HepG2 (cell line): ENCODE measurements around the gene WWTR1. TPM values are rescaled to one million over a fixed set of nuclear protein-coding genes. Genes with fewer than 3 reads are reported as not detected.

Experiments used
- ATAC-seq: fragments of 200-7000 bp; cut with Tn5 transposase; 3 replicates; pipeline ENCODE4 v1.9.1; 2020; ENCODE audit warnings: mild to moderate bottlenecking, moderate library complexity
- BruUV-seq: library from RNA; stranded (reverse); fragments of 400-500 nt; replicated peaks from 2 replicates; lab custom pipeline; 2021; lab: Mats Ljungman, UMichigan
- CTCF ChIA-PET: fragments of 300-600 bp; formaldehyde crosslinking; extraction: SDS; loops from one replicate; lab custom pipeline; 2021; ENCODE audit warnings: low total read pairs, inconsistent platforms, low intra/inter-chr PET ratio; lab: Yijun Ruan, JAX
- POLR2A ChIA-PET: fragments of 350-600 bp; sonication (Branson Sonifier 250); formaldehyde crosslinking; loops from one replicate; lab custom pipeline; 2020; ENCODE audit warnings: antibody characterized with exemption, inconsistent platforms; lab: Yijun Ruan, JAX
- DNase-seq: peaks from one replicate; pipeline ENCODE4 v3.0.0-alpha.2; 2015; ENCODE audit warnings: low spot score
- FAIRE-seq: peaks from 3 replicates; lab custom pipeline; 2011; peaks lifted over from hg19 to GRCh38; lab: Jason Lieb, UNC
- H2AFZ ChIP-seq: one replicate; pipeline ENCODE4 v1.6.1; 2011; ENCODE audit warnings: low read length, inconsistent platforms
- H3K27ac ChIP-seq: fragments of 300-600 bp; 3 replicates; pipeline ENCODE4 v1.8.0; 2011; ENCODE audit warnings: mixed run types, mild to moderate bottlenecking, mixed read lengths, low read length, inconsistent platforms; ENCODE audit not compliant: insufficient read depth; ENCODE audit errors: extremely low read length
- H3K27me3 ChIP-seq, 2 experiments: fragments of 200-600 bp in 1 of 2; 2 replicates in 1 of 2; 3 replicates in 1 of 2; pipeline versions ENCODE4 v1.6.0 to v1.8.0; 2011; ENCODE audit warnings: low read length in 2 of 2, mild to moderate bottlenecking in 2 of 2, moderate library complexity in 2 of 2, inconsistent platforms in 1 of 2; ENCODE audit not compliant: insufficient read depth in 2 of 2, control insufficient read depth in 1 of 2
- H3K36me3 ChIP-seq, 2 experiments: fragments of 200-600 bp in 1 of 2; replicated peaks in 1 of 2; 2 replicates in 1 of 2; 3 replicates in 1 of 2; pipeline versions ENCODE4 v1.5.1 to v1.8.0; 2011; ENCODE audit warnings: low read length in 2 of 2, inconsistent platforms in 1 of 2; ENCODE audit not compliant: insufficient read depth in 2 of 2, control insufficient read depth in 1 of 2
- H3K4me1 ChIP-seq: 2 replicates; pipeline ENCODE4 v1.5.1; 2012; ENCODE audit warnings: low read length, inconsistent platforms; ENCODE audit not compliant: insufficient read depth
- H3K4me2 ChIP-seq: 2 replicates; pipeline ENCODE4 v1.6.0; 2011; ENCODE audit warnings: low read depth, low read length, inconsistent platforms
- H3K4me3 ChIP-seq, 3 experiments: fragments of 200-600 bp in 1 of 3; sonication (generic), shearing (Covaris generic) in 1 of 3; replicated peaks in 1 of 3; 2 replicates each; pipeline ENCODE4 v1.5.1; 2011 to 2016; ENCODE audit warnings: low read length in 3 of 3, inconsistent platforms in 2 of 3, low read depth in 2 of 3, mild to moderate bottlenecking in 2 of 3, control low read depth in 1 of 3, mixed read lengths in 1 of 3; ENCODE audit not compliant: insufficient read depth in 1 of 3
- H3K79me2 ChIP-seq: one replicate; pipeline ENCODE4 v1.6.1; 2011; ENCODE audit warnings: low read length, inconsistent platforms; ENCODE audit not compliant: insufficient read depth
- H3K9ac ChIP-seq: 2 replicates; pipeline ENCODE4 v1.6.0; 2011; ENCODE audit warnings: mild to moderate bottlenecking, low read depth, low read length, inconsistent platforms; ENCODE audit not compliant: insufficient read depth
- H3K9me3 ChIP-seq: 2 replicates; pipeline ENCODE4 v1.5.1; 2012; ENCODE audit warnings: mild to moderate bottlenecking, low read length
- H4K20me1 ChIP-seq: 2 replicates; pipeline ENCODE4 v1.6.0; 2011; ENCODE audit warnings: inconsistent platforms, mild to moderate bottlenecking, low read length, moderate library complexity; ENCODE audit not compliant: insufficient read depth
- ATF7 ChIP-seq, 2 experiments: fragments of 450-650 bp in 1 of 2; sonication (generic) in 1 of 2; formaldehyde crosslinking in 1 of 2; IDR thresholded peaks; 2 replicates each; pipeline versions ENCODE4 v1.4.0 to v1.6.1; 2016 to 2020; ENCODE audit warnings: antibody characterized with exemption in 1 of 2, mild to moderate bottlenecking in 1 of 2, missing genetic modification reagents in 1 of 2
- CBX1 ChIP-seq: IDR thresholded peaks from one replicate; pipeline ENCODE4 v1.6.1; 2016; ENCODE audit warnings: antibody characterized with exemption, low read depth
- GATA4 ChIP-seq: sonication (generic); IDR thresholded peaks from 2 replicates; pipeline ENCODE4 v1.6.1; 2016; ENCODE audit warnings: antibody characterized with exemption, low read depth, borderline replicate concordance
- HOXA5 ChIP-seq: sonication (generic); formaldehyde crosslinking; IDR thresholded peaks from 2 replicates; pipeline ENCODE4 v1.4.0; 2020; ENCODE audit warnings: missing genetic modification reagents
- MTA1 ChIP-seq: sonication (generic); formaldehyde crosslinking; IDR thresholded peaks from 2 replicates; pipeline ENCODE4 v1.4.0; 2020; ENCODE audit warnings: missing genetic modification reagents, mild to moderate bottlenecking, borderline replicate concordance
- RFX1 ChIP-seq: fragments of 450-650 bp; IDR thresholded peaks from 2 replicates; pipeline ENCODE4 v1.6.1; 2017
- THRA ChIP-seq: sonication (generic); formaldehyde crosslinking; IDR thresholded peaks from 2 replicates; pipeline ENCODE4 v1.4.0; 2020; ENCODE audit warnings: missing genetic modification reagents, borderline replicate concordance
- ZBTB20 ChIP-seq: sonication (generic); formaldehyde crosslinking; IDR thresholded peaks from 2 replicates; pipeline ENCODE4 v1.8.1; 2023; ENCODE audit warnings: missing genetic modification reagents, low read depth, mild to moderate bottlenecking, borderline replicate concordance
- ZMAT3 ChIP-seq: sonication (generic); formaldehyde crosslinking; conservative IDR thresholded peaks from 2 replicates; pipeline ENCODE4 v1.7.0; 2021; ENCODE audit warnings: missing genetic modification reagents
- ZNF138 ChIP-seq: sonication (generic); formaldehyde crosslinking; IDR thresholded peaks from 2 replicates; pipeline ENCODE4 v1.5.0; 2020; ENCODE audit warnings: mild to moderate bottlenecking, low read depth, missing genetic modification reagents
- ZNF335 ChIP-seq: sonication (generic); formaldehyde crosslinking; IDR thresholded peaks from 2 replicates; pipeline ENCODE4 v1.4.0; 2020; ENCODE audit warnings: missing genetic modification reagents
- ZNF614 ChIP-seq: IDR thresholded peaks from 2 replicates; pipeline ENCODE4 v1.6.1; 2018; ENCODE audit warnings: missing biosample characterization, missing genetic modification reagents, inconsistent platforms, borderline replicate concordance
- ZNF83 ChIP-seq: sonication (generic); formaldehyde crosslinking; IDR thresholded peaks from 2 replicates; pipeline ENCODE4 v1.4.0; 2020; ENCODE audit warnings: missing genetic modification reagents, mild to moderate bottlenecking, borderline replicate concordance
- in situ Hi-C: cut with HindIII; loops from 2 replicates; pipeline ENCODE4 v1.10.0; 2017; ENCODE audit warnings: low pct_unique_long_range_greater_than_20kb; ENCODE audit not compliant: extremely low pct_ligation_motif_present
- intact Hi-C: fragments of 100-400 bp; cut with micrococcal nuclease; formaldehyde crosslinking; loops from one replicate; pipeline ENCODE4 v1.10.0; 2022; ENCODE audit not compliant: unreplicated experiment
- polyA plus RNA-seq, 8 experiments: library from polyadenylated mRNA; depleted of rRNA in 3 of 8; stranded (reverse) in 7 of 8; unstranded in 1 of 8; fragments of >200 nt; fragmentation: Illumina TruSeq in 4 of 8; extraction: Trizol in 4 of 8; gene quantifications; 2 replicates each; pipeline versions ENCODE4 v1.2.1 to v1.2.3, GENCODE V29; 2011 to 2016; ENCODE audit warnings: low read depth in 4 of 8, missing spikeins in 1 of 8, mixed read lengths in 1 of 8; ENCODE audit not compliant: insufficient read depth in 1 of 8
- total RNA-seq, 5 experiments: library from RNA; depleted of rRNA; stranded (reverse); fragments of >200 nt; fragmentation: Illumina TruSeq; extraction: Trizol; gene quantifications; 2 replicates each; pipeline ENCODE4 v1.2.3, GENCODE V29; 2016; ENCODE audit warnings: low read depth in 1 of 5
- TF ChIP-seq, protein P1 (sequence below): IDR thresholded peaks from 2 replicates; pipeline ENCODE4 v1.6.1; 2016
- TF ChIP-seq, protein P2 (sequence below): IDR thresholded peaks from 2 replicates; pipeline ENCODE4 v1.6.1; 2016; ENCODE audit warnings: missing compliant biosample characterization, missing genetic modification reagents, borderline replicate concordance
- TF ChIP-seq, protein P3 (sequence below): IDR thresholded peaks from 2 replicates; pipeline ENCODE4 v1.6.1; 2016; ENCODE audit warnings: mild to moderate bottlenecking

The WWTR1 gene
- total and polyA plus RNA-seq, 2 of the 13 experiments (the other 11 are each of a cell fraction or from before 2014, with no cell fraction given): 19.7 to 139 TPM

DNA sequence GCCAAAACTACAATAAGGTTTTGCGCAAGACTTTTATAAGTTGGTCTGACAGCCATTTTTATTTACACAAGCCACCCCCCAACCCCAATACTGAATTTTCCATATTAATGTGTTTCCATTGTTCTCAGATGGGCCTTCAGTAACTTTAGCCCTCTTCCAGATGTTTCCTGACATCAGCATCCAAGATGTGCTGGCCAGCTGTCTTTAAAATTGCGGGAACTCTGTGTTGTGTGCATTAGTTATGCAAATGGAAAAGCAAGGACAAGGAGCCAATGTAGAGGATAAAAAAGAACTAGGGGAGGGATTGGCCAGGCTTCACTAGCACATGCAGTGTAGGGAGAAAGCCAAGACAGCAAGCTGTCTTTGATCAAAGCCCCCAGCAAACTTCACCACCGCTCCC, 49.1 kb upstream of the WWTR1 start (continued):
- TF ChIP-seq MTA1 (CRISPR knock-in tag): no peak
- TF ChIP-seq, protein P1, sequence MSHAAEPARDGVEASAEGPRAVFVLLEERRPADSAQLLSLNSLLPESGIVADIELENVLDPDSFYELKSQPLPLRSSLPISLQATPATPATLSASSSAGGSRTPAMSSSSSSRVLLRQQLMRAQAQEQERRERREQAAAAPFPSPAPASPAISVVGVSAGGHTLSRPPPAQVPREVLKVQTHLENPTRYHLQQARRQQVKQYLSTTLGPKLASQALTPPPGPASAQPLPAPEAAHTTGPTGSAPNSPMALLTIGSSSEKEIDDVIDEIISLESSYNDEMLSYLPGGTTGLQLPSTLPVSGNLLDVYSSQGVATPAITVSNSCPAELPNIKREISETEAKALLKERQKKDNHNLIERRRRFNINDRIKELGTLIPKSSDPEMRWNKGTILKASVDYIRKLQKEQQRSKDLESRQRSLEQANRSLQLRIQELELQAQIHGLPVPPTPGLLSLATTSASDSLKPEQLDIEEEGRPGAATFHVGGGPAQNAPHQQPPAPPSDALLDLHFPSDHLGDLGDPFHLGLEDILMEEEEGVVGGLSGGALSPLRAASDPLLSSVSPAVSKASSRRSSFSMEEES: no peak
- TF ChIP-seq ATF7 (IDR thresholded peaks at IDR 0.05): no peak
- TF ChIP-seq ATF7 (CRISPR knock-in tag; IDR thresholded peaks at IDR 0.05): no peak
- TF ChIP-seq THRA (CRISPR knock-in tag): no peak
- TF ChIP-seq, protein P2, sequence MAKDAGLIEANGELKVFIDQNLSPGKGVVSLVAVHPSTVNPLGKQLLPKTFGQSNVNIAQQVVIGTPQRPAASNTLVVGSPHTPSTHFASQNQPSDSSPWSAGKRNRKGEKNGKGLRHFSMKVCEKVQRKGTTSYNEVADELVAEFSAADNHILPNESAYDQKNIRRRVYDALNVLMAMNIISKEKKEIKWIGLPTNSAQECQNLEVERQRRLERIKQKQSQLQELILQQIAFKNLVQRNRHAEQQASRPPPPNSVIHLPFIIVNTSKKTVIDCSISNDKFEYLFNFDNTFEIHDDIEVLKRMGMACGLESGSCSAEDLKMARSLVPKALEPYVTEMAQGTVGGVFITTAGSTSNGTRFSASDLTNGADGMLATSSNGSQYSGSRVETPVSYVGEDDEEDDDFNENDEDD (CRISPR knock-in tag): no peak
- no peak for TF ChIP-seq ZMAT3 (CRISPR knock-in tag)

- H3K4me2 ChIP-seq: no peak overlapping the region
- no peak overlapping the region for H3K9ac ChIP-seq
- intact Hi-C loops: no loop called here
- in situ Hi-C loops: no loop called here
- BruUV-seq: no TSS peak
- H3K27me3 ChIP-seq: no peaks in the 10 kb centered on the region
- ChIA-PET CTCF (no interaction called here), POLR2A (no interaction called here)
- no peaks in the 10 kb centered on the region for H3K36me3 ChIP-seq
- H4K20me1 ChIP-seq: no peaks in the 10 kb centered on the region
- H2AFZ ChIP-seq: no peak overlapping the region
- H3K27ac ChIP-seq: no peak overlapping the region
- DNase-seq (no peak), FAIRE-seq (no peak)
- peaks cover 13% of the 10 kb centered on the region; the same call in 1 of the 2 replicates for H3K4me1 ChIP-seq
- no peaks in the 10 kb centered on the region for H3K9me3 ChIP-seq
- H3K79me2 ChIP-seq: no peaks in the 10 kb centered on the region
- H3K4me3 ChIP-seq: no peak overlapping the region
- TF ChIP-seq RFX1: no peak
- no peak for TF ChIP-seq GATA4
- TF ChIP-seq ZBTB20 (CRISPR knock-in tag): no peak
- no peak for TF ChIP-seq ZNF614 (CRISPR knock-in tag)
- TF ChIP-seq HOXA5 (CRISPR knock-in tag): no peak
- TF ChIP-seq, protein P3, sequence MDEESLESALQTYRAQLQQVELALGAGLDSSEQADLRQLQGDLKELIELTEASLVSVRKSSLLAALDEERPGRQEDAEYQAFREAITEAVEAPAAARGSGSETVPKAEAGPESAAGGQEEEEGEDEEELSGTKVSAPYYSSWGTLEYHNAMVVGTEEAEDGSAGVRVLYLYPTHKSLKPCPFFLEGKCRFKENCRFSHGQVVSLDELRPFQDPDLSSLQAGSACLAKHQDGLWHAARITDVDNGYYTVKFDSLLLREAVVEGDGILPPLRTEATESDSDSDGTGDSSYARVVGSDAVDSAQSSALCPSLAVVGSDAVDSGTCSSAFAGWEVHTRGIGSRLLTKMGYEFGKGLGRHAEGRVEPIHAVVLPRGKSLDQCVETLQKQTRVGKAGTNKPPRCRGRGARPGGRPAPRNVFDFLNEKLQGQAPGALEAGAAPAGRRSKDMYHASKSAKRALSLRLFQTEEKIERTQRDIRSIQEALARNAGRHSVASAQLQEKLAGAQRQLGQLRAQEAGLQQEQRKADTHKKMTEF (CRISPR knock-in tag): no peak
- TF ChIP-seq ZNF83 (CRISPR knock-in tag): no peak
- TF ChIP-seq ZNF138 (CRISPR knock-in tag): no peak
- no peak for TF ChIP-seq ZNF335 (CRISPR knock-in tag)
- no peak for TF ChIP-seq CBX1
- TF ChIP-seq, all 625 proteins: peak for 0
- ATAC-seq: no peak
Observed at GRCh38 chr3:149705416-149705815, 47.6 kb upstream of the WWTR1 start.
